EL (cell line): ENCODE results near the gene PTX3.
A peak's percentile ranks its signal among the peaks of the same experiment; 100 is the strongest.

Source experiments
- DNase-seq: peaks from one replicate; pipeline ENCODE4 v3.0.0-alpha.2; 2016

Gene PTX3

GRCh38 chr3:157427901-157428300, 8.7 kb upstream of the PTX3 start:
- no peak for DNase-seq

- DNase-seq = no peak
Observed at GRCh38 chr3:157428853-157429252, 7.8 kb upstream of the PTX3 start.

- DNase-seq = peak; percentile 54
Observed at GRCh38 chr3:157429708-157430107, 6.9 kb upstream of the PTX3 start.

- DNase-seq = peak; percentile 45
Observed at GRCh38 chr3:157438194-157438730, 1.6 kb downstream of the PTX3 start.

- no peak for DNase-seq
Observed at GRCh38 chr3:157441102-157441624, 4.5 kb downstream of the PTX3 start.

- DNase-seq = peak; percentile 44
Observed at GRCh38 chr3:157442729-157443128, 6.1 kb downstream of the PTX3 start.

GRCh38 chr3:157443905-157444796, 7.5 kb downstream of the PTX3 start:
- DNase-seq = peak; percentile 31

GRCh38 chr3:157444797-157445184, 8.1 kb downstream of the PTX3 start:
- no peak for DNase-seq

- DNase-seq = peak; percentile 56
Observed at GRCh38 chr3:157445857-157446256, 9.2 kb downstream of the PTX3 start.

- DNase-seq = peak; percentile 54
Observed at GRCh38 chr3:157447026-157447694, 10.5 kb downstream of the PTX3 start.

- no peak for DNase-seq
Observed at GRCh38 chr3:157452097-157452496, 15.4 kb downstream of the PTX3 start.

GRCh38 chr3:157453824-157454223, 17.2 kb downstream of the PTX3 start:
- DNase-seq = no peak

GRCh38 chr3:157459706-157460105, 23.1 kb downstream of the PTX3 start:
- DNase-seq = peak; percentile 12

GRCh38 chr3:157460253-157460652, 23.6 kb downstream of the PTX3 start:
- DNase-seq = peak; percentile 89

GRCh38 chr3:157463816-157464215, 27.2 kb downstream of the PTX3 start:
- peak; percentile 51 for DNase-seq

GRCh38 chr3:157464321-157464720, 27.7 kb downstream of the PTX3 start:
- DNase-seq = peak; percentile 26

GRCh38 chr3:157465741-157466140, 29.1 kb downstream of the PTX3 start:
- DNase-seq = no peak

GRCh38 chr3:157467200-157467599, 30.6 kb downstream of the PTX3 start:
- DNase-seq = peak; percentile 30

GRCh38 chr3:157469561-157470294, 33.1 kb downstream of the PTX3 start:
- DNase-seq = no peak

GRCh38 chr3:157471064-157471463, 34.4 kb downstream of the PTX3 start:
- no peak for DNase-seq

- DNase-seq = no peak
Observed at GRCh38 chr3:157472648-157473047, 36.0 kb downstream of the PTX3 start.

- peak; percentile 68 for DNase-seq
Observed at GRCh38 chr3:157475921-157476414, 39.3 kb downstream of the PTX3 start.

GRCh38 chr3:157477441-157477840, 40.8 kb downstream of the PTX3 start:
- DNase-seq = peak; percentile 21
